D721Med (cell line): ENCODE measurements around the gene DNAH1.

ENCODE experiments used
- DNase-seq: peaks from one replicate; pipeline ENCODE4 v3.0.0; 2011; ENCODE audit warnings: low spot score; ENCODE audit not compliant: insufficient read length
- FAIRE-seq: peaks from 2 replicates; lab custom pipeline; 2011; peaks lifted over from hg19 to GRCh38; lab: Jason Lieb, UNC
- TF ChIP-seq, protein P1 (sequence below): IDR thresholded peaks from 2 replicates; pipeline ENCODE4 v1.5.1; 2012; ENCODE audit warnings: mild to moderate bottlenecking, control low read depth; ENCODE audit not compliant: insufficient read depth; ENCODE audit errors: missing control alignments

The DNAH1 gene

GRCh38 chr3:52354676-52355075 is 38.6 kb downstream of the DNAH1 start:
- TF ChIP-seq, protein P1, sequence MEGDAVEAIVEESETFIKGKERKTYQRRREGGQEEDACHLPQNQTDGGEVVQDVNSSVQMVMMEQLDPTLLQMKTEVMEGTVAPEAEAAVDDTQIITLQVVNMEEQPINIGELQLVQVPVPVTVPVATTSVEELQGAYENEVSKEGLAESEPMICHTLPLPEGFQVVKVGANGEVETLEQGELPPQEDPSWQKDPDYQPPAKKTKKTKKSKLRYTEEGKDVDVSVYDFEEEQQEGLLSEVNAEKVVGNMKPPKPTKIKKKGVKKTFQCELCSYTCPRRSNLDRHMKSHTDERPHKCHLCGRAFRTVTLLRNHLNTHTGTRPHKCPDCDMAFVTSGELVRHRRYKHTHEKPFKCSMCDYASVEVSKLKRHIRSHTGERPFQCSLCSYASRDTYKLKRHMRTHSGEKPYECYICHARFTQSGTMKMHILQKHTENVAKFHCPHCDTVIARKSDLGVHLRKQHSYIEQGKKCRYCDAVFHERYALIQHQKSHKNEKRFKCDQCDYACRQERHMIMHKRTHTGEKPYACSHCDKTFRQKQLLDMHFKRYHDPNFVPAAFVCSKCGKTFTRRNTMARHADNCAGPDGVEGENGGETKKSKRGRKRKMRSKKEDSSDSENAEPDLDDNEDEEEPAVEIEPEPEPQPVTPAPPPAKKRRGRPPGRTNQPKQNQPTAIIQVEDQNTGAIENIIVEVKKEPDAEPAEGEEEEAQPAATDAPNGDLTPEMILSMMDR: no peak
- no peak for DNase-seq
- no peak for FAIRE-seq

DNA sequence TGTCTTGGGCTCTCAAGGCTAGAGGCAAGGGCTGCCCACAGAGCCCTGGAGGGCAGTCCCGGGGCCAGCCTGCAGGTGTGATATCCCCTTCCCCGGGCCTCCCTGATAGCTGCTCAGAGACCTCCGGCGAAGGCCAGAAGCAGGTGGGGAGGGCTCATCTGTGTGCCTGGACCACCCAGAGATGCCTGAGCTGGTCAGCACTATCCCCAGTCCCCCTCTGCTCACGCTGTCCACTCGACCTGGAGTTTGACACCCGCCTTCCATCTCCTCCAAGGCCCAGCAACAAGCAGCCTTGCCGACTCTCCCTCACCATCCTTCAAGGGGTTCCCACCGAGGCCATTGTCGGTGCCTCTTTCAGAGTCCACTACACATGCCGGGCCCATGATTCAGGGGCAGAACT is 39.4 kb downstream of the DNAH1 start:
- TF ChIP-seq, protein P1: no peak
- DNase-seq: no peak
- no peak for FAIRE-seq

GRCh38 chr3:52356126-52356525 is 40.0 kb downstream of the DNAH1 start:
- FAIRE-seq: no peak
- no peak for DNase-seq
- TF ChIP-seq, protein P1: no peak

DNA sequence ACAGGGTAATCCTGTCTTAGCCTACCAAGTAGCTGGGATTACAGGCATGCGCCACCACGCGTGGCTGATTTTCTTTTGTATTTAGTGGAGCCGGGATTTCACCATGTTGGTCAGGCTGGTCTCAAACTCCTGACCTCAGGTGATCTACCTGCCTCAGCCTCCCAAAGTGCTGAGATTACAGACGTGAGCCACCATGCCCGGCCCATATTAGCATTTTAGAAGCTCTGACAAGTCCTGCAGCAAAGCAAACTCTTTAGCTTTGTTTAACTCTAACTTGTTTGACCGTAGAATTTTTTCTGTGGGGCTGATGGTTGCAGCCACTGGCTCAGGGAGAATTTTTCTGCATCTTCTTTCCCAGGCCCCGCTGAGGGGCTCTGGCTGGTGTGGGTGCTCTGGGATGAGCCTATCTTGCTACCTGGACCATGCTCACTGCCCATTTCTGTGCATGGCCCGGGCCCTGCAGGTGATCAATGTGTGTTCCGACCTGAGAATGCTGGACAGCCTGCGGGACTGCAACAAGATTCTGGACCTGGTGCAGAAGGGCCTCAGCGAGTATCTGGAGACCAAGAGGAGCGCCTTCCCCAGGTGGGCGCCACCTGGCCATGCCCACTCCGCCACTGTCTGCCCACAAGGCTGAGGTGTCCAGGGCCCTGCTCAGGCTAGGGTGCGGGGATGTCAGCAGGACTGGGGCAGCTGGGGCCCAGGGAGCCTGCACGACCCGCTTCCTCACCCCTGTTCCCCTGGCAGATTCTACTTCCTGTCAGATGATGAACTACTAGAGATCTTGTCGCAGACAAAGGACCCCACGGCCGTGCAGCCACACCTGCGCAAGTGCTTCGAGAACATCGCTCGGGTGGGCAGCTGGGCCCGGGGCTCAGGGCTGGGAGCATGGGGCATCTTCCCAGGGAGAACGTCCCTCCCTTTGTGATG is 41.3 kb downstream of the DNAH1 start:
- DNase-seq: no peak
- TF ChIP-seq, protein P1: no peak
- FAIRE-seq: no peak

DNA sequence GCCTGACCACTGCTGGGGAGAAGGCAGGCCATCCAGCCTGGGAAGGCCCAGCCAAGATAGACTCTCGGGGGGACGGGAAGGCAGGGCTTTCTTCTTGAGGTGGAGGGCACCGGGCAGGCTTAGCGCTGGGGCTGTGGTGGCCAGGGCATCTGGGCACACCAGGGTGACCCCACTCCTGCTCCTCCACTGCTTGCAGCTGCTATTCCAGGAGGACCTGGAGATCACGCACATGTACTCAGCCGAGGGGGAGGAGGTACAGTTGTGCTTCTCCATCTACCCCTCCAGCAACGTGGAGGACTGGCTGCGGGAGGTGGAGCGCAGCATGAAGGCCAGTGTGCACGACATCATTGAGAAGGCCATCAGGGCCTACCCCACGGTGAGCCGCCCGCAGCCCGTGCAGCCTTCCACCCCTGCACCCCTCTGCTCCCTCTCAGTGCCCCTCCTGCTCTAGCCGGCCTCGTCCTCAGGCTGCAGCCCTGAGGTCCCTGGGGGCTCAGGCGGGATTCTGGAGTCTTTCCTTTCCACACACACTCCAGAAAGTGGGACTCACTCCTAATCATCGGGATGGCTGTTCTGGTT is 42.3 kb downstream of the DNAH1 start:
- TF ChIP-seq, protein P1: no peak
- FAIRE-seq (no peak), DNase-seq (no peak)

GRCh38 chr3:52359116-52359855 is 43.2 kb downstream of the DNAH1 start:
- DNase-seq: no peak
- TF ChIP-seq, protein P1: no peak
- no peak for FAIRE-seq

GRCh38 chr3:52361011-52361410 is 44.9 kb downstream of the DNAH1 start:
- TF ChIP-seq, protein P1: no peak
- FAIRE-seq (no peak), DNase-seq (no peak)
